Measurements from ENCODE around the gene ABL1.

The ABL1 gene

GRCh38 chr9:130918101-130918825 lies 83.2 kb downstream of the ABL1 start:
- TF ChIP-seq CTCF (IDR thresholded peaks at IDR 0.05; ENCODE audit: low read depth, low read length): no peak
- H3K4me3 ChIP-seq (ENCODE audit: low read depth, low read length): no peak overlapping the region

DNA sequence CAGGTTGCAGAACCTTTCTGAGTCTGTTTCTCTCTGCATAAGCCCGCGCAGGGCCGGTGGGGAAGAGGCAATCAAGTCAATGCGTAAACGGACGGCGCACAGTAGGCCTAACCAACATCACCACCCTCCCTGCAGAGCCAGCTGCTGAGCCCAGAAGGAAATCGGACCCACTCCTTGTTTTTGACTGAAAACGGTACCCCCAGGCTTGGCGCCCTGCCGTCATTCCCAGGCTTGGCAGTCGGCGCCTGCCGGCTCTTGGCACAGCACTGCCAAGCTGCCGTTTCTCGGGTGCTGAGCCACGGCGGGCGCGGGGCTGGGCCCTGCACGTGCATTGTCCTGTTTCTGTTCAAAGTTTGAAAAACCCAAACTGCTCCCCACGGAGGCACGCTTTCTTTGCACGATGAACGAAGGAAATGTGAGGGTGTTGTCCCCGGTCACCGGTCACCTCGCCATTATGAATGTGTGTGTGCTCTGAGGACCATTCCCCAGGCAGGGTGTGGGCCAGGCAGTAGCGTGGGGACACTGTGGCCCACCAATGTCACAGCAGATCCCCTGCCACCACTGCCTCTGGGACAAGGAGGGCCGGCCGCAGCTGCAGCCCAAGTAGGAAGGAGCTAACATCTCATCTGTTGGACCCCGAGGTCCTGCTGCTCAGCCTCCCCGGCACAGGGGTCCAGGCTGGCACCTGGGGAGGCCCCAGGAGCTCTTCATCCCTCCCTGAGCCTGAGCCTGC lies 83.9 kb downstream of the ABL1 start:
- no peak for TF ChIP-seq CTCF (IDR thresholded peaks at IDR 0.05; ENCODE audit: low read depth, low read length)
- H3K4me3 ChIP-seq (ENCODE audit: low read depth, low read length): no peak overlapping the region

DNA sequence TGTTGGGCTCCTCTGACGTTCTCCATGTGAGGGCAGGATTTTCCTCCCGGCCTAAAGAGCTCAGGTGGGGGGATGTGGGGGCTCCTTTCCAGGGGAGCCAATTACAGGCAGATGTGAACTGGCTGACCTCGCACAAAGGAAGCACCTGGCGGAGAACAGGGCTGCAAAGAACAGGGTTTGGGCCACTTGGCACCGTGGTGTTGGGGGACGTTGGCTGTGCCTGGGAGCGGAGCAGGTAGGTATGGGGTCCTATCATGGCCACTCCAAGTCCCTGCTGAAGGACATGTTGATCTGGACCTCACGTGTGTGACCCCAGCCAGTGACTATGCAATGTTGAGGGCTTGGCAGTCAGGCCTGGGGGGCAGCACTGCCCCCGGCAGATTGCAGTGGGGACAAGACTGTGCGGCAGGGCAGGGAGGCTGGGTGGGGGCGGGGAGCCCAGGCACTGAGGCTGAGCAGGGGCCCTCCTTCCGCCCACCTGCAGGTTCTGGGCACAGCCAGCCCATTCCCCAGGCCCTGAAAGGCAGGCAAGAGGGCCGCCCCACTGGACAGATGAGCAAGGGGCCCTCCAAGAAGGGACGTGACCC lies 84.6 kb downstream of the ABL1 start:
- no peak overlapping the region for H3K4me3 ChIP-seq (ENCODE audit: low read depth, low read length)

DNA sequence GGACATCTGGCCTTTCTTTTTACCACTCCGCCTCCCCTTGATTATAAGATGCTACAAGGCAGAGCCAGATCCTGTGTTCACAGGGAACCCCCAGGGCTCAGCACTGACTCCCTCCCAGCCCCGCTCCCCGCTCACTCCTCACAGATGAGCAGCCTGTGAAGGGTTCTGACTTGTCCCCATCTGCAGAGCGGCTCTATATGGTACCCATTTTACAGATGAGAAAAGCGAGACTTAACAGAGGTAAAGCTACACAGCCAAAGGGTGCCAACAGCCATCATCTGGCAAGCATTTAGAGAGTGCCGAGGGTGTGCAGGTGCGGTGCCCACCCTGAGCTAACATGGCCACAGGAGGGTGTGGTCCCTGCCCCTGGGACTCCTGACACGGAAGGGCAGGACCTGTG lies 85.2 kb downstream of the ABL1 start:
- no peak overlapping the region for H3K4me3 ChIP-seq (ENCODE audit: low read depth, low read length)

More for the DNA sequence above, 84.6 kb downstream of the ABL1 start:
- no peak for TF ChIP-seq CTCF (IDR thresholded peaks at IDR 0.05; ENCODE audit: low read depth, low read length)

DNA sequence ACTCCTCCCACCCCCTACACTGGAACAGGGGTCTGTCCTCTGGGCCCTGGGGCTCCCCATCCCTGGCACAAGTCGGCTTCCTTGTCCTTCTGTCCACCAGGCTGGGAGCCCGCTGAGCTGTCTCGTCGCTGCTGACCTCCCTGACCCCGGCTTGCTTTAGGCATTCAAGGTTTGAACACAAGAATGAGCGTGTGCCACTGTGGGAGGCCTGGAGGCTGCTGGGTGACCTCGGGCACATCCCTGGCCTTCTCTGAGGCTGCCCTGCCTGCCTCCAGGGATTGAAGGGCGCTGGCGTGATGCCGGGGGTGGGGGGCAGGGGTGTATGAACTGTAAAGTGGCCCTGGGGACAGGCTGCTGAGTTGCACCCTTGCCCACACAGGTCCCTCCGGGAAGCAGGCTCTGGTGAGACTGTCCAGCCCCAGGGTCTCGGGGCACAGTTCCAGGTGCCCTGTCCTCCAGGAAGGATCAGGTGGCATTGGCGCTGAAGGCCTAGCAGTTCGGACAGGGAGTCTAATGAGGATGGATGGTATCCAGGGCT lies 85.8 kb downstream of the ABL1 start:
- TF ChIP-seq CTCF (IDR thresholded peaks at IDR 0.05; ENCODE audit: low read depth, low read length): no peak
- H3K4me3 ChIP-seq (ENCODE audit: low read depth, low read length): no peak overlapping the region

More for the DNA sequence above, 85.2 kb downstream of the ABL1 start:
- no peak for TF ChIP-seq CTCF (IDR thresholded peaks at IDR 0.05; ENCODE audit: low read depth, low read length)

GRCh38 chr9:130921300-130921988 lies 86.4 kb downstream of the ABL1 start:
- TF ChIP-seq CTCF (IDR thresholded peaks at IDR 0.05; ENCODE audit: low read depth, low read length): no peak
- H3K4me3 ChIP-seq (ENCODE audit: low read depth, low read length): no peak overlapping the region
